ENCODE data around the gene UBE2R2.
A peak's percentile ranks its signal among the peaks of the same experiment; 100 is the strongest.
"Not testable (repeated sequence)": the region's sequence is repeated elsewhere in the genome, so short reads cannot be mapped to it uniquely, and the experiment has no call there.

Gene UBE2R2

DNA sequence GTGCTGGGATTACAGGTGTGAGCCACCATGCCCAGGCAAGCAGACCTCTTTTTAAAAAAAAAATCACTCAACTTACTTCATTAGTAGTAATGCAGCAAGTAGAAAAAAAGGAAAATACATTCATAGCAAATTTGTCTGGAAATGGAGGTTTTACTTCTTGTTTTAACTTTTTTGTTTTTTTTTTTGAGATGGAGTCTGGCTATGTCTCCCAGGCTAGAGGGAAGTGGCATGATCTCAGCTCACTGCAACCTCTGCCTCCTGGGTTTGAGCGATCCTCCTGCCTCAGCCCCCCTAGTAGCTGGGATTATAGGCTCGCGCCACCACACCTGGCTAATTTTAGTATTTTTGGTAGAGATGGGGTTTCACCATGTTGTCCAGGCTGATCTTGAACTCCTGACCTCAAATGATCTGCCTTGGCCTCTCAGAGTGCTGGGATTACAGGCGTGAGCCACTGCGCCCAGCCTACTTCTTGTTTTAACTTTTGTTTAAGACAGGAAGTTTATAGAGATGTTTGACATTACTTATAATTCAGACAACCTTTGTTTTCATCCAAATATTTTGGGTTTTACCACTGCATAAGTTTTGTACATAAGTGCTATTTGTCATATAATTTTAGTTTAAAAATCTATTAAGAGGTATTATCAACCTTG is 26.5 kb downstream of the UBE2R2 start:
- DNase-seq, result no peak

DNA sequence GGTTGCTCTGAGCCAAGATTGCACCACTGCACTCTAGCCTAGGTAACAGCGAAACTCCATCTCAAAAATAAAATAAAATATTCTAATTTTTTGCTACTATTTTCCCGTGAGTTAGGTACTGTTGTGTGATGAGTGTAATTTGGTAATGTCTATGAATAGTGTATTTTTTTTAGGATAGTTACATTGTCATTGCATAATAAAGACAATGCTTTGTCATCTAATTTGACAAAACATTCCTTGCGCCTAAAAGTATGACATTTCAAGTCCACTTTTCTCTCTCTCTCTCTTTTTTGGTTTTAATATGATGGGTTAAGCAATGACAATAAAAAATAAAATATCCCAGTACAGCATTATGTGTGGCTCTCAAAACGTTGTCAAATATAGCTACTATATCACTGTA is 29.3 kb downstream of the UBE2R2 start:
- DNase-seq, result no peak

DNA sequence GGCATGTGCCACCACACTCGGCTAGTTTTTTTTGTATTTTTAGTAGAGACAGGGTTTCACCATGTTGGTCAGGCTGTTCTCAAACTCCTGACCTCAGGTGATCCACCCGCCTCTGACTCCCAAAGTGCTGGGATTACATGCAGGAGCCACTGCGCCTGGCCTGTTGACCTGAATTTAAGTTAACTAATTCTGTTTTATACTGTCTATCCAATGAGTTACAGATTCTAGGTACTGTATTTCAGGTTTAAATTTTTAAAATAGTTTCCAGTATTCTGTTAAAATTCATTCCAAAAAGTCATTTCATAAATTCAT is 30.9 kb downstream of the UBE2R2 start:
- DNase-seq, result not testable (repeated sequence)

DNA sequence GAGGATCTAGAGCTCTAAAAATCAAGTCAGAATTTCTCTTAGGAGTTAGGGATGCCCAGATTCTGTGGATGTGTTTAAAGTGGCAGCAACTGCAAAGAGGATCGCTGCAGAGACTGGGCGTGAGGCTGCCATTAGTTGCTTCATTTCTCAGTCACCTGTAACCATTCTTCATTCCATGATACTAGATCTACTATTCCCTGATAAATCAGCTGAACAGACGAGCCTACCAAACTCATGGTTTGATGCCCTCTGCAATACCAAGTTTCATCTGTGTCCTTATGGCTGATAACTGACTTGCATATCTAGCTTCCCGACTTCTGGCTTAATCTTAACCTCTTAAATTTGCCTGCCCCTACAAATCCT is 33.3 kb downstream of the UBE2R2 start:
- DNase-seq, result no peak

DNA sequence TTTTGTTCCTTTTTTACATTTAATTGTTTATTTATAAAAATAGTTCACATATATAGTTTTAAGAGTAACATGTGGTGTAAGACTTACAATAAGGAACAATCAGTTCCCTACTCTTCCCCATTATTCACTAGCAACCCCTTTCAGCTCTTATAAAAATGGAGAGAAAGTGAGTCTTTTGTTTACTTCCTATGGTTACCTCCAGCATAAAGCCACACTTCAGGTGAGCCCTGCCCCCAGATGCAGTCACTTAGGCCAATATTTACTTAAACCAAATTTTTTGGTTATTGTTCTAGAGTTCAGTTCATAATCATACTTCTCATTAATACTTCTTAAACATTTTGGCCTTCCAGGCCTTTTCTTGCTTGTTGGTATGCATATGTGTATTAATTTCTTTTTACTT is 33.7 kb downstream of the UBE2R2 start:
- DNase-seq, result no peak

DNA sequence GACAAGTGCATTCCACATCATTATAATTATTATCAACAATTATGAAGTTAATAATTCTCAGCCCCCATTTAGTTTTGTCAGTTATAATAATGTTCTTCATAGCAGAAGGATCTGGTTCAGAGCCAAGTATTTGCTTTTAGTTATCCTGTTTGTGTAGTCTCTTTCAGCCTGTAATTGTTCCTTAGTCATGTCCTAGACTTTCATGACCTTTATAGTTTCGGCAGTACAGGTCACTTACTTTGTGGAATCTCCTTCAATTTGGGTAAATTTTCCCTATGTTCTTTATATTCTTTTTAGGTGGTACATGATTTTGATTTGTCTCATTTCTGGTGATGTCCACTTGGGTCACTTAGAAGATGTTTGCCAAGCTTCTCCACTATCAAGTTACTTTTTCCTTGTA is 34.3 kb downstream of the UBE2R2 start:
- no peak for DNase-seq

DNA sequence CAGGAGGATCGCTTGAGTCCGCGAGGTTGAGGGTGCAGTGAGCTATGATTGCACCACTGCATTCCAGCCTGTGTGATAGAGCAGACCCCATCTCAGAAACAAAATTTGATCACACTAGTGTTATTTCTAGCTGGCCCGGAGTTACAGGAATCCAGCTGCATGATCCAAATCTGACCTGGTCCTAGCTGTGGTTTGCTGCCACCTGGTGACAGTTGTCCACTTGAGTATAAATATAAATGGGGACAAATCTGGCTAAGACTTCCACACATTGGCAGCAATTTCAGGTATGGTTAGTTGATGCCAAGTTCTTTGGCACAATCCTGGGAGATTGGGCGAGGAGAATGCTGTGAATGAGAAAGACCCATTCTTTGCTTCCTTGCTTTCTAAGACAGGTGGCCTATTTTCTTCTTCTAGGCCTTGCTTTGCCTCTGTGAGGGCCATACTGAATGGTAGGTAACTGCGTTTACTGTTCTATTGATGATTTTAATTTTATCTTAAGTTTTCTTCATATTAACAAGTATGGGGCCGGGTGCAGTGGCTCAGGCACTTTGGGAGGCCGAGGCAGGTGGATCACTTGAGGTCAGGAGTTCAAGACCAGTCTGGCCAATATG is 35.4 kb downstream of the UBE2R2 start:
- DNase-seq, result peak; percentile 52

DNA sequence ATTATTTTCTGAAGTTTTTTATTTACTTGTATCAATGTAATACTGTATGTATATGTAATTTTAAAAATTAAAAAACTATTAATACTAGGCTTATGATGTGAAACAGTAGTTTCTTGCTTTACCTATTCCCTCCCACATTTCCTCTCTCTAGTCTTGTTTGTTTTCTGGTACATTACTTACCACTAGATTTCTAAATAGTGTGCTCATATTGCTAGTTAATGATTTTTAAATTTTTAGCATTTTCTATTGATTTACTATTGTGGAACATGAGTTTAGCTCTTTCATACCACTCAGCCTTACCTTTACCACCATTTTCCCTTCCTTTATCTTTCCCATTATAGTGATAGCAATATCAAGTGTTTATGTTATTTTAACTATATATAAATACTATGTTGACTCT is 39.3 kb downstream of the UBE2R2 start:
- DNase-seq, result no peak

DNA sequence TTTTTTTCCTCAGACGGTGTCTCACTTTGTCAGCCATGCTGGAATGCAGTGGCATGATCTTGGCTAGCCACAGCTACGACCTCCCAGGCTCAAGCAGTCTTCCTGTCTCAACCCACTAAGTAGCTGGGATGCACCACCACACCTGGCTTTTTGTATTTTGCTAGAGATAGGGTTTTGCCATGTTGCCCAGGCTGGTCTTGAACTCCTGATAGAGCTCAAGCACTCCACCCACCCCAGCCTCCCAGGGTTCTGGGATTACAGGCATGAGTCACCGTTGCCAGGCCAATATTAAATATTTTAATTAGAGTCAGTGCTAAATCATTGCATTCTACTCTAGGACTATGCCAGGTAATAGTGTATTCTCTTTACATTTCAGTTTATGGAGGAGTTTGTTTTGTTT is 41.5 kb downstream of the UBE2R2 start:
- no peak for DNase-seq

DNA sequence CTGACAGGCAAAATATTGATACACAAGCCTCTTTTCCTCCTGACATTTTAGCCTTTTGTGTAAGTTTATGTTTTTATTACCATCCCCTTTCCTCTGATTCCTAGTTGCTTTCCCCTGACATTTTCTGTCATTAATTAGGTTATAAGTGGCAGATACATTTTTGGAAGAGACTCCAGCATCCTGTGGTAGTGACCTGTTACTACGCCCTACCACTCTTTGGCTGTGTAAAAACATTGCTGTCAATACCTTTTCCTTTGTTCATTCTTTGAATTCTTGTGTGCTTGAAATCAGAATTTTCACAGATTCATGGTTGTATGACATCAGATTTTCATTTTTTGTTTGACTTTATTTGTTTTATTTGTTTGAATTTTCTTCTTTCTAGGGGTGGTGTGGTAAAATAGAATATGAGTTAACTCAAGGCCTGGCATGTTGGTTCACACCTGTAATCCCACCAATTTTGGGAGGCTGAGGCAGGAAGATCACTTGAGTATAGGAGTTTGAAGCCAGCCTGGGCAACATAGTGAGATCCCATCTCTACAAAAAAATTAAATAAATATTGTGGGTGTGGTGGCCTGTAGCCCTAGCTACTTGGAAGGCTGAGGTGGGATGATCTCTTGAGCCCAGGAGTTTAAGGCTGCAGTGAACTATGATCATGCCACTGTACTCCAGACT is 43.4 kb downstream of the UBE2R2 start:
- DNase-seq, result no peak

DNA sequence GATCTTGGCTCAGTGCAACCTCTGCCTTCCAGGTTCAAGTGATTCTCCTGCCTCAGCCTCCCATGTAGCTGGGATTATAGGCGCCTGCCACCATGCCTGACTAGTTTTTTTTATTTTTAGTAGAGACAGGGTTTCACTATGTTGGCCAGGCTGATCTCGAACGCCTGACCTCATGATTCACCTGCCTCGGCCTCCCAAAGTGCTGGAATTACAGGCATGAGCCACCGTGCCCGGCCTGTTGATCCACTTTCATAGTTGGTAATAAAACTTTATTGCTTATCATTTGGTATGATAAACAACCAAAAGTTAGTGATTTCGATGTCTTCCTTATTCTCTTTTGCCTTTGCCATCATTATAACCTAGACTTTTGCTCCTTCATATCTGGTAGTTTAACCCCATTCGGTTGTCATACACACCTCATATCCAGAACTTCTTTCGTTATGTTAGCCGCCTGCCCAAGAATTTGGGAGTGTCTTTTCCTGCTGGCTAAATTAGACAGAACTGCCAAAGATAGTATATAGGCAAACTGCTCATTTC is 45.0 kb downstream of the UBE2R2 start:
- DNase-seq, result no peak

DNA sequence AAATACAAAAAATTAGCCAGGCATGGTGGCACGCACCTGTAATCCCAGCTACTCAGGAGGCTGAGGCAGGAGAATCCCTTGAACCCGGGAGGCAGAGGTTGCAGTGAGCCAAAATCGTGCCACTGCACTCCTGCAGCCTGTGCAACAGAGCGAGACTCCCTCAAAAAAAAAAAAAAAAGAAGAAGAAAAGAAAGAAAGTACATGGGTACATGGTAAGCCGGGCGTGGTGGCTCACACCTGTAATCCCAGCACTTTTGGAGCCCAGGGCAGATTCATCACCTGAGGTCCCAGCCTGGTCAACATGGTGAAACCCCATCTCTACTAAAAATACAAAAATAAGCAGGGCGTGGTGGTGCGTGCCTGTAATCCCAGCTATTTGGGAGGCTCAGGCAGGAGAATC is 46.1 kb downstream of the UBE2R2 start:
- DNase-seq, result not testable (repeated sequence)

DNA sequence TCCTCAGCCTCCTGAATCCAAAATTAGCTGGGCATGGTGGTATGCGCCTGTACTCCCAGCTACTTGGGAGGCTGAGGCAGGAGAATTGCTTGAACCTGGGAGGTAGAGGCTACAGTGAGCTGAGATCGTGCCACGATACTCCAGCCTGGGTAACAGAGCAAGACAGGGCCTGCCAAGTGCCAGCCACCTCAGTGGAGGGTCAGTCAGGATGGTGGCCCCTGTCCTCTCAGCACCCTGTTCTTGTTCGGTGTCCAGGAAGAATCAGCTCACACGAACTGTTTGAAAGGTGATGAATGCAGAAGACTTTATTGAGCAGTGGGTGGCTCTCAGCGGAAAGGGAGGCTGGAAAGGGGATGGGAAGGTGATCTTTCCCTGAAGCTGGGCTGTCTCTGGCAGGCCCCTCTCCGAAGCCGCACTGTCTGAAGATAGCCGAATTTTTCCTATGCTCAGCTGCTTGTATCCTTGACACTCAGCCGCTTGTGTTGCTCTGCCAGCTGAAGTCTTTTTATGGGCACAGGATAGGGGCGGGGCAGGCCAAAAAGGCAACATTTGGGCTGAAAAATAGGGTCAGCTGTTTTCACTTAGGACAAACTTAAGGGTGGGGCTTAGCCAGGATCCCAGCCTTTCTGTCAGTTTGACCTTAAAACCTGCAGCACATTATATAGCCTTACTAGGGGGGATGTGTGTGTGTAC is 50.9 kb downstream of the UBE2R2 start:
- DNase-seq, result peak; percentile 65

DNA sequence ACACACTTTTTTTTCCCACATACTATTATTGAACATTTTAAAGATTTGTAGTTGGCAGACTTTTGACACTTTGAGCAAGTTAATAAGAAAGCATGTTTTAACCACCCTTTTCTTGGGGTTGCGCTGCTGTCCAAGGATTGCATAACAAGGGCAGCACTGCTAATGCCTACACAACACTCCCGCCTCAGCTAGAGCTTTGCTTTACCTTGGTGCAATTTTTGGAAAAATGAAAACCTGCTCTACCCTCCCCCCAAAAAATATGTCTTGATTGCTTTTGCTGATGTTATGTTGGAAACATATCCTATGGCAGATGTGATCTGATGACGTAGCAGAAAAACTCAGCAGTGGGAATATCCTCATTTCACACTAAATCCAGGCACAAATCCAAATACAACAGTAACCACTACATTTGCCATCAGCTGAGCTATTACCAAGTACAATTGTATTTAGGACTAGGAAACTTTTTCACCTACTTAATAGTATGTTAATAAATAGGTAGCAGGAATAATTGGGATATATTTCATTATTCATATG is 51.5 kb downstream of the UBE2R2 start:
- no peak for DNase-seq

DNA sequence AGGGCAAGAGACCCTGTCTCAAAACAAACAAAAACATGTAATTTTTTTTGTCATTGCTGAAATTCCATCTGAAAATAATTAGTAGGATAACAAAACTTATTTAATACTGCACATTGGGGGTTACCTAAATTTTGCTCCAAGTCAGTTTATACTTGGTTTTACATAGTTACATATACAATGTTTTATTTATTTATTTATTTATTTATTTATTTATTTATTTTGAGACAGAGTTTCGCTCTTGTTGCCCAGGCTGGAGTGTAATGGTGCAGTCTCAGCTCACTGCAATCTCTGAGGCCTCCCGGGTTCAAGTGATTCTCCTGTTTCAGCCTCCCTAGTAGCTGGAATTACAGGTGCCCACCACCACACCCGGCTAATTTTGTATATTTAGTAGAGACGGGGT is 52.3 kb downstream of the UBE2R2 start:
- not testable (repeated sequence) for DNase-seq

DNA sequence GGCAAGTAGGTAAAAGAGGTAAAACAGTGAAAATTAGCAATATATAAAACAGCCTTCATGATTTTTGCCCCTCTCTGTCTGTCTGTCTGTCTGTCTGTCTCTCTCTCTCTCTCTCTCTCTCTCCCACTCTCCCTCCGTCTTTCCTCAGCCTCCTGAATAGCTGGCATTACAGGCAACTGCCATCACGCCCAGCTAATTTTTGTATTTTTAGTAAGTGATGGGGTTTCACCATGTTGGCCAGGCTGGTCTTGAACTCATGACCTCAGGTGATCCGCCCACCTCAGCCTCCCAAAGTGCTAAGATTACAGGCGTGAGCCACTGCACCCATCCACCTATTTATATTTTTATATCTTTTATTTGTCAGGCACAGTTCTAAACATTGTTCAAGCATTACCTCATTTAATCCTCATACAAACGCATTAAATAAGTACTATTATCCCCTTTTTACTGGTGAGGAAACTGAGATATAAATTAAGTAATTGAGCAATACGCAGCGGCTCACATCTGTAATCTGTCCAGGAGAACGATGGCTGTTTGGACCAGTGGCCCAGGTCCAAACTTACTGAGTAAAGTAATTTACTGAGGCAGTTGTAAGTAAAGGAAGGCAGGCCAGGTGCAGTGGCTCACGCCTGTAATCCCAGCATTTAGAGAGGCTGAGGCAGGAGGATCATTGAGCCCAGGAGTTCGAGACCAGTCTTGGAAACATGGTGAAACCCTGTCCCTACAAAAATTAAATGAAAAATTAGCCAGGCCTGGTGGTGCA is 60.9 kb downstream of the UBE2R2 start:
- no peak for DNase-seq

DNA sequence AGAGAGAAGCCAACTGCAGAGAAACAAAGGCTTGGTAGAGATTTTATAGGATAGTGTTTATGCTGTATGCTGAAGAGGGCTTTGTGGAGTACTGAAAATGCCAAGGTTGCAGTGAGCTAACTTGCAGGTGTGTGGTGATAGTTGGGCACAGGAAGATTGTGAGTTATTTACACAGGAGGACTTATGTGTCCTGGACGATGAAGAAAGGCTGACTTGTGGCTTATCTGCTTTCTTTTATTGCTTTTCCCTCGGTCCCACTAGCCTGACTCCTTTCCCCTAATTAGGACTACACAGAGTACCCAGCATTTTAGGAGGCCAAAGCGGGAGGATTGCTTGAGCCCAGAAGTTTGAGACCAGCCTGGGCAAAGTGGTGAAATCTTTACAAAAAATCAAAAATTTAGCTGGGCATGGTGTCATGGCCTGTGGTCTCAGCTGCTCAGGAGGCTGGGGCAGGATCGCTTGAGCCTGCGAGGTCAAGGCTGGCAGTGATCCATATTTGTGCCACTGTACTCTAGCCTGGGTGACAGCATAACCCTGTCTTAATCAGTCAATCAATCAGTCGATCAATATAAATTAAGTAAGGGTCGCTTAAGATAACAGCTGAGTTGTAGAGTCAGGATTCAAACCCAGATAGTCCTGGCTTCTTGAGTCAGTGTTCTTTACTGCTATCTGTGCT is 61.9 kb downstream of the UBE2R2 start:
- no peak for DNase-seq

DNA sequence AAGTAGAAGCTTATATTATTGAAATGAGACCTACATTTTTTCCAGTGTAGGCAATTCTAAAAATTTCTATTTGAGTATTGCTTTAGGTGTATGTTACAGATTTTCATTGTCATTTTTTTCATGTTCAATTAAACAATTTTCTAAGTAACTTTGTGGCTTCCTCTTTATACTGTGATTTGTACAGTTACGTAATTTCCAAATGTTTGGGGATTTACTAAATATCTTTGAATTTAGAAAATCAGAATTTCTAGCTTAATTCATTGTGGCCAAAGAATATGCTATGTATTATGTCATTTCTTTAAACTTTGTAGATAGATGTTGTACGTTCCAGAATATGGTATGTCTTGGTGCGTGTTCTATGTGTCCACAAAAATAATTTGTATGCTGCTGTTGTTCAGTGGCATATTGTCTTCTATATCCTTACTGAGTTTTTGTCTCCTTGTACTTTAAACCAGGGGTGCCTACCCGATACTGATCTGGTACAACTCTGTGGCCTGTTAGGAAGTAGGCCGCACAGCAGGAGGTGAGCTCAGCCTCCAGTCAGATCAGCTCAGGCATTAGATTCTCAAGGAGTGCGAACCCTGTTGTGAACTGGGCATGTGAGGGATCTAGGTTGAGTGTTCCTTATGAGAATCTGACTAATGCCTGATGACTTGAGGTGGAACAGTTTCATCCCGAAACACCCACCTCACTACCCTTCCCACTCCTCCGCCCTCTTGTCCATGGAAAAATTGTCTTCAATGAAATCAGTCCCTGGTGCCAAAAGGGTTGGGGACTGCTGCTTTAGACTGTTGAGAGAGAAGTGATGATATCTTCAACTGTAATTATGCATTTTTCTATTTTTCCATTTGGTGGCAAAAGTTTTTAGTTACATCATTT is 63.5 kb downstream of the UBE2R2 start:
- no peak for DNase-seq

DNA sequence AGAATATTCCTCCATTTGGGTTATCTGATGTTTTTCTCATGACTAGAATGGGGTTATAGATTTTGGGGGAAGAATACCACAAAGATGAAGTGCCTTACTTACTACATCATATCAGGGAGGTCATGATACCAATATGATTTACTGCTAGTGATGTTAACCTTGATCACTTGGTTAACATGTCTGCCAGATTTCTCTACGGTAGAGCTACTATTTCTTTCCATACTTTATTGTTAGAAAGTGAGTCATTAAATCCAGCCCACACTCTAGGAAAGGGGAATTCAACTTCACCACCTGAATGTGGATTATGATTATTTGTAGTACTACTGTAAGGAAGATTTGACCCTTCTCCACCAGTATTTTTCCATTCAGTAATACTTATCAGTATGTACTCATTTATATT is 64.7 kb downstream of the UBE2R2 start:
- no peak for DNase-seq

DNA sequence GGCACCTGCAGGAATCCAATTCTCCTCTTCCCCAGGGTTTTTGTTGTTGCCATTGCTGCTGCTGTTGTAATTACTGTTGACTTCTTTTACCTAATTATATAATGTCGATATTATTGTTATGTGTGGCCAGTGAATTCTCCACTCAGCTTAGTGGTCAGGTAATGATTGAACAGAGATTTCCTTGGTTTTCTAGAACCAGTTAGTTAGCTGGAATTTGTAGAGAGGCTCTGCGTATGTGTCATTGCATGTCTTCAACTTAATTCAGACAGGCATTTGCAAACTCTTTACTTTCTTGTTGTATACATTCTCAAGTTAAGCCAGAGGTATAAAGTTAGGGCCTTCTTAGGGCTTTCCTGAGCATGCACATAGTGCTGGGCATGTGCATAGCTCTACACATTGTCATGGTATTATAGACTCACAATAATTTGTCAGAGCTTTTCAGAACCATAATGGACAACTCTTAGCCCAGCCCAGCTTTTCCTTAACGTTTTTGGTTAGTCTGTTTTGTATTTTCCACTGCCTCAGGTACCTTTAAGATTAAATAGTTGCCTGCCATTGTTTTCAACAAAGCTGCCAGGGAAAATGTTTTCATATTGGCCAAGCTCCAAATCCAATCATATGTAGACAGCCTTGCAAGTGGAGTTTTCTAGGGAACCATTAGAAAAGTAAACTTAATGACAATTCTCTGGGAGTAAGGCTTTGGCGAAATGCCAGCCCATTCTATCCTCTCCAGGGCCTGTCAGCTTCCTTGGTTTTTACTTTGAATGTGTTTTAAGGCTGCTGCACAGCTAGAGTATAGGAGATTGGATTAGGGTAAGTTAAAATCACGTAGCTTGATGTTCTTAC is 68.1 kb downstream of the UBE2R2 start:
- no peak for DNase-seq
